ENCODE data around the gene SPATA3.

SPATA3 gene

GRCh38 chr2:230999477-230999876 lies 3.6 kb downstream of the SPATA3 start:
- no peaks in the 10 kb centered on the region for H3K79me2 ChIP-seq (ENCODE audit: insufficient read depth, low read length)
- peaks cover 21% of the 10 kb centered on the region; the same call in 1 of the 2 replicates for H3K27me3 ChIP-seq (ENCODE audit: insufficient read depth, low read length)
- no peaks in the 10 kb centered on the region for H3K9me3 ChIP-seq (ENCODE audit: low read length)
- H4K20me1 ChIP-seq (ENCODE audit: insufficient read depth, low read length): no peaks in the 10 kb centered on the region
- no peaks in the 10 kb centered on the region for H3K9me2 ChIP-seq (ENCODE audit: low read depth, low read length)
- no peak overlapping the region for H3K4me3 ChIP-seq (ENCODE audit: low read depth, low read length, poor library complexity, severe bottlenecking)
- no peak overlapping the region for H3K27ac ChIP-seq (ENCODE audit: low read depth, low read length, poor library complexity, severe bottlenecking)
- no peaks in the 10 kb centered on the region for H3F3A ChIP-seq (ENCODE audit: insufficient read depth, low read length)
- no peaks in the 10 kb centered on the region; the same call in 1 of the 2 replicates for H3K36me3 ChIP-seq (ENCODE audit: insufficient read depth, low read length)
- no peak overlapping the region for H2AFZ ChIP-seq (ENCODE audit: low read length)
- no peak overlapping the region for H3K9ac ChIP-seq (ENCODE audit: low read length)
- no peaks in the 10 kb centered on the region for H3K4me1 ChIP-seq (ENCODE audit: insufficient read depth, low read length, severe bottlenecking)
- H3K4me2 ChIP-seq (ENCODE audit: low read length): no peak overlapping the region
- TF ChIP-seq EZH2 (IDR thresholded peaks at IDR 0.05; ENCODE audit: borderline replicate concordance, low read length): no peak

- Histone ChIP-seq H3K4me3 (ENCODE audit: low read depth, low read length, poor library complexity, severe bottlenecking) (no peak overlapping the region), H2AFZ (ENCODE audit: low read length) (no peak overlapping the region), H3K9me2 (ENCODE audit: low read depth, low read length) (no peaks in the 10 kb centered on the region), H4K20me1 (ENCODE audit: insufficient read depth, low read length) (no peaks in the 10 kb centered on the region), H3K79me2 (ENCODE audit: insufficient read depth, low read length) (no peaks in the 10 kb centered on the region), H3K4me2 (ENCODE audit: low read length) (no peak overlapping the region), H3K27ac (ENCODE audit: low read depth, low read length, poor library complexity, severe bottlenecking) (no peak overlapping the region), H3F3A (ENCODE audit: insufficient read depth, low read length) (no peaks in the 10 kb centered on the region), H3K27me3 (ENCODE audit: insufficient read depth, low read length) (peaks cover 21% of the 10 kb centered on the region; the same call in 1 of the 2 replicates), H3K4me1 (ENCODE audit: insufficient read depth, low read length, severe bottlenecking) (no peaks in the 10 kb centered on the region), H3K36me3 (ENCODE audit: insufficient read depth, low read length) (no peaks in the 10 kb centered on the region; the same call in 1 of the 2 replicates), H3K9ac (ENCODE audit: low read length) (no peak overlapping the region), H3K9me3 (ENCODE audit: low read length) (no peaks in the 10 kb centered on the region)
- no peak for TF ChIP-seq EZH2 (IDR thresholded peaks at IDR 0.05; ENCODE audit: borderline replicate concordance, low read length)
- TF ChIP-seq CTCF (IDR thresholded peaks at IDR 0.05; ENCODE audit: low read length): no peak
These were observed 4.4 kb downstream of the SPATA3 start for GRCh38 chr2:231000211-231000904.

GRCh38 chr2:231001036-231001435 lies 5.1 kb downstream of the SPATA3 start:
- Histone ChIP-seq H3K4me2 (ENCODE audit: low read length) (no peak overlapping the region), H3K79me2 (ENCODE audit: insufficient read depth, low read length) (no peaks in the 10 kb centered on the region), H4K20me1 (ENCODE audit: insufficient read depth, low read length) (no peaks in the 10 kb centered on the region), H3K27ac (ENCODE audit: low read depth, low read length, poor library complexity, severe bottlenecking) (no peak overlapping the region), H3K36me3 (ENCODE audit: insufficient read depth, low read length) (no peaks in the 10 kb centered on the region; the same call in 1 of the 2 replicates), H3K27me3 (ENCODE audit: insufficient read depth, low read length) (peaks cover 21% of the 10 kb centered on the region; the same call in 1 of the 2 replicates), H2AFZ (ENCODE audit: low read length) (no peak overlapping the region), H3K9me2 (ENCODE audit: low read depth, low read length) (no peaks in the 10 kb centered on the region), H3K4me1 (ENCODE audit: insufficient read depth, low read length, severe bottlenecking) (no peaks in the 10 kb centered on the region), H3F3A (ENCODE audit: insufficient read depth, low read length) (no peaks in the 10 kb centered on the region), H3K9me3 (ENCODE audit: low read length) (no peaks in the 10 kb centered on the region), H3K4me3 (ENCODE audit: low read depth, low read length, poor library complexity, severe bottlenecking) (no peak overlapping the region), H3K9ac (ENCODE audit: low read length) (no peak overlapping the region)
- TF ChIP-seq CTCF (IDR thresholded peaks at IDR 0.05; ENCODE audit: low read length) (no peak), EZH2 (IDR thresholded peaks at IDR 0.05; ENCODE audit: borderline replicate concordance, low read length) (no peak)

GRCh38 chr2:231001921-231002320 lies 6.0 kb downstream of the SPATA3 start:
- TF ChIP-seq EZH2 (IDR thresholded peaks at IDR 0.05; ENCODE audit: borderline replicate concordance, low read length) (no peak), CTCF (IDR thresholded peaks at IDR 0.05; ENCODE audit: low read length) (no peak)
- peaks cover 15% of the 10 kb centered on the region; the same call in 1 of the 2 replicates for H3K27me3 ChIP-seq (ENCODE audit: insufficient read depth, low read length)
- H3K79me2 ChIP-seq (ENCODE audit: insufficient read depth, low read length): no peaks in the 10 kb centered on the region
- H4K20me1 ChIP-seq (ENCODE audit: insufficient read depth, low read length): no peaks in the 10 kb centered on the region
- no peak overlapping the region for H3K9ac ChIP-seq (ENCODE audit: low read length)
- H3K36me3 ChIP-seq (ENCODE audit: insufficient read depth, low read length): no peaks in the 10 kb centered on the region
- no peak overlapping the region for H2AFZ ChIP-seq (ENCODE audit: low read length)
- no peaks in the 10 kb centered on the region for H3K9me2 ChIP-seq (ENCODE audit: low read depth, low read length)
- H3K9me3 ChIP-seq (ENCODE audit: low read length): no peaks in the 10 kb centered on the region
- no peak overlapping the region for H3K4me2 ChIP-seq (ENCODE audit: low read length)
- no peaks in the 10 kb centered on the region for H3K4me1 ChIP-seq (ENCODE audit: insufficient read depth, low read length, severe bottlenecking)
- H3F3A ChIP-seq (ENCODE audit: insufficient read depth, low read length): no peaks in the 10 kb centered on the region
- no peak overlapping the region for H3K4me3 ChIP-seq (ENCODE audit: low read depth, low read length, poor library complexity, severe bottlenecking)
- no peak overlapping the region for H3K27ac ChIP-seq (ENCODE audit: low read depth, low read length, poor library complexity, severe bottlenecking)

All from OCI-LY1 (cell line).